GM15510 (cell line): ENCODE results near the gene P2RY12.

Source experiments
- POLR2A ChIP-seq: IDR thresholded peaks from 3 replicates; pipeline ENCODE4 v1.6.1; 2011; ENCODE audit warnings: borderline replicate concordance; ENCODE audit not compliant: insufficient read length; ENCODE audit errors: extremely low read depth

The P2RY12 gene

DNA sequence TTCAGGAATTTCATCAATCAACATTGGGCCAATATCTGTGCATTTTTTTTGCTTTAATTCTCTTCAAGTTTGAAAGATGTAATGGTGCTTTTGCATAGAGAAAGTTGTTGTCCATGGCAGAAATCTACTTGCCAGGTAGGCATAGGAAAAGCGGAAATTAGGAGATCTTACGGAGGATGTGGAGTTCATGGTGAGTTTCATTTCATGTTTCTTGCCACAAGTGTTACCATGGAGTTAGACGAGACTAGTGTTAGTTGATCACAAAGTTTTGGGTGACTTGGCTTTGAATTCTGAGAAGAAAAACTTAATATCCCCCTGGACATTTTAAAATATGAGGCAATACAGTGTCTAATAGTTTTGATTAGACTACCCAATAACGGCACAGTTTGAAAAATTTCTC lies 54.2 kb downstream of the P2RY12 start:
- TF ChIP-seq POLR2A = no peak

GRCh38 chr3:151329363-151329762 lies 55.2 kb downstream of the P2RY12 start, which contains the start of gene P2RY13:
Gene P2RY13 (minus strand): TSS chr3:151329549. CDS start chr3:151329528, 21 bp downstream.
- no peak for TF ChIP-seq POLR2A

- no peak for TF ChIP-seq POLR2A
Observed at GRCh38 chr3:151328298-151328995, 56.1 kb downstream of the P2RY12 start.

GRCh38 chr3:151327571-151328198 lies 56.9 kb downstream of the P2RY12 start:
- TF ChIP-seq POLR2A = no peak

DNA sequence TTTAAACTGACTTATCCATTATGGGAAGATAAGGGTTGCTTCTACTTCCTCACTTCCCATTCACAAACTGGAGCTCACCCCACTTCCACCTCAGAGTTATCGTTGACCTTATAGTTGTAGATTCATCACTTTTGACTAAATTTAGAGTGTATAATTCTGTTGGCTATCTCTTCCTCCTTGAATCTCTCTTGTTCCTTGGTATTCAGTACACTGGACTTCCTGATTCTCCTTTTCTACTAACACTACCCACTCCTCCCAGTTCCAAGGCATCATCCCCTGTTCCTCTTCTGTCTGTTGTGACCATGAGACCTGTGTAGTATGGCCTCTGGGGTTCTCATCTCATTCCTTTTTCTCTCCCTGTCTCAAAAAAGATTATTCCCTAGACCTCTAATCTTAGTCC lies 62.0 kb downstream of the P2RY12 start:
- TF ChIP-seq POLR2A = no peak

GRCh38 chr3:151321526-151321925 lies 63.0 kb downstream of the P2RY12 start:
- TF ChIP-seq POLR2A = no peak

- no peak for TF ChIP-seq POLR2A
Observed at GRCh38 chr3:151320131-151320530, 64.4 kb downstream of the P2RY12 start.

DNA sequence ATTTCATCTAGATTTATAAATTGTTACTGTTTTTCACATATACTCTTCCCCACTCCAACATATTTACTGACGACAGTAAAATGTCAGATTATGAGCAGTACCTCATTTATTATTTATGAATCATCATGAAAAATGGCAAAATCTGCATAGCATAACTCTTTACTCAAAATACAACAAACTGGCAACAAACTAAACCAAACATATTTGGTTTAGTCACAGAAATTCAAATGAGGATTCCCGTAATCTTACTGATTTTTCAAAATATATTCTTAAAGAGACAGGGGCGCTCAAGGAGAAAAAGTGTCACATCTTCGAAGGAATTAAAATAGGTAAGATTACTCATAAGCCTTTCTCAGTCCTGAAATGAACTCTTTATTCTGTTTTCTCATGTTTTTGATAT lies 64.9 kb downstream of the P2RY12 start:
- no peak for TF ChIP-seq POLR2A

GRCh38 chr3:151318991-151319390 lies 65.6 kb downstream of the P2RY12 start:
- no peak for TF ChIP-seq POLR2A

- TF ChIP-seq POLR2A = no peak
Observed at GRCh38 chr3:151318313-151318712, 66.2 kb downstream of the P2RY12 start.

DNA sequence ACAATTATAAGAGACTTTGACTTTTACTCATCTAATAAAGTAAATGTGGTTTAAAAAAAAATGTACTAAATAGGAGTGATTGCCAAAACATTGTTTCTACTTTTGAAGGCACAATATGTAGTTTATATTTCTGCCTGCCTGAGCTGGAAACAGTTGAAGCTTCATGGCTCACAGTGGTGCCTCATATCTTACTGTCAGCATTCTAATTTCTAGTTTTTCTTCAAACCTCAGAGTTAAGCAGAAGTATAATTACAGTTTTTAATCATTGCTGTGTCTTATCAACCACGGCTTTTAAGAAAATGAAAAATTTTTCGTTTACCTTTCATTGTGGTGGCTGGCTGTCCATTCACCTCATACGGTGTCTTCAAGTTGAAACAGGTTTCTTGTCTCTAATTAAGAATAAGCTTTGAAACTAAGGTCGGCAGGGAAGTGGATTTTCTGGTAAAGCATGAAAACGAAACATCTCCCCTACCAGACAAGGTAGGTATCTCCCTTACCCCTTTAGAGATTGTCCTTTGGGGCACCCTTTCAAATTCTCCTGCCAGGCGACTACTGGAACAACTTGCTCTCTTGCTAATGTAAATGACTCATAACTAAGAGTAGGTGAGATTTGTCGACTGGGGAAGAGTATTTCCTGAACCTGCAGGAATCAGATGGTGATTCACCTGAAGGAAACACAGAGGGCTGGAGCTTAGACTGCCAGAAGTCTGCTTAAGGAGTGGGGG lies 68.1 kb downstream of the P2RY12 start, which contains the start of gene GPR87:
Gene GPR87, minus strand, starts transcription at position 554 of the 725 bp plus-strand sequence. CDS start 16,720 bp downstream, outside the sequence.
- TF ChIP-seq POLR2A = no peak

DNA sequence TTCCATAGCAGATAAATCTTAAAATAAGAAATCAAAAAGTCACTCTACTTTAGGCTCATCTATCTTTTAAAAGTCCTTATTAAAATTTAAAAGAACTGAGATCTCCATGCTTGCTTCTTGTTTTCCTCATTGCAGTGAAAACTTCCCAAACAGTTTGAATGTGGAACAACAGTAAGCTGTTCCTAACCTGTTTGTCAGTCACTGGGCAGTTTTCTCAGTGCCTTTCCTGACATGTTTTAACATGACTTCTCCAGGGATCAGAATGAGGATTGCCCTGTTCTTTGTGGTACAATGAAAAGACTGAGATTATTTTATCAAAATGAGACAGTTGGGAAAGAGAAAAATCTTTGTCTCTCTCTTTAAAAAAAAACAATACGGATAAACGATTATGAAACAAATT lies 68.7 kb downstream of the P2RY12 start:
- no peak for TF ChIP-seq POLR2A

- no peak for TF ChIP-seq POLR2A
Observed at GRCh38 chr3:151315136-151315535, 69.4 kb downstream of the P2RY12 start.

DNA sequence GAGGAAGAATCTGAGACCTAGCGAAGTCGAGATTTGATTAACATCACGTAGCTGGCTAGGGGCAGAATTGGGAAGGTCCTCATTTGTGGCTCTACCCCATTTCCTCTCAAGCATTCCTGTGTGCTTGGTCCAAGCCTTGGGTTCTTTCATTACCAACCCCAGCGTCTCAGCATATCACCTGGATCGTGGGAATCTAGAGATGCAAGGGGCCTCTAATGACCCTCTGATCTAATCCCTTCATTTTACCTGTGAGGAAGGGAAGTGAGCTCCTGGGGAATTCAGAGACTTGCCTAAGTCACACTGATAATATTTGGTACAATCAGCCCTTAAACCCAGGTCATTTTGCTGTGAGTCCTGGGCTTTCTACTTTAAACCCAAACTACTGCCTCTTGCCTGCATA lies 70.0 kb downstream of the P2RY12 start:
- no peak for TF ChIP-seq POLR2A

- TF ChIP-seq POLR2A = no peak
Observed at GRCh38 chr3:151314137-151314536, 70.4 kb downstream of the P2RY12 start.

DNA sequence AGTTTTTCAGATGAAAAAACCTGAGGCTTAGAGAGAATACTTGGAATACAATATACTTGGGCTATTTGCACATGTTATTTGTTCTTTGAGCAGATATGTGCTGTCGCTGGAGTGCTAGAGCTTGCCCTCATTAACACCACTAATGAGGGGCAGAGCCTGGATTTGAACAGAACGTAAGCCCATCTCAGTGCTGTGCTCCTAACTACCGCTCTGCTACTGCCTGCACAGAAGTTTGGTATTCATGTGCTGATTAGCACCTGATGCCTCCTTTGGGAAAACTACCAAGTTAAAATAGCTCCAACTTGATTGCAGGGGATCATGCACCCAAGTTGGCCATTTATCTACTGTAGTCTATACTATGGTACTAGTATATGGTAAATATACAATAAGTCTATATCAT lies 71.6 kb downstream of the P2RY12 start:
- TF ChIP-seq POLR2A = no peak

DNA sequence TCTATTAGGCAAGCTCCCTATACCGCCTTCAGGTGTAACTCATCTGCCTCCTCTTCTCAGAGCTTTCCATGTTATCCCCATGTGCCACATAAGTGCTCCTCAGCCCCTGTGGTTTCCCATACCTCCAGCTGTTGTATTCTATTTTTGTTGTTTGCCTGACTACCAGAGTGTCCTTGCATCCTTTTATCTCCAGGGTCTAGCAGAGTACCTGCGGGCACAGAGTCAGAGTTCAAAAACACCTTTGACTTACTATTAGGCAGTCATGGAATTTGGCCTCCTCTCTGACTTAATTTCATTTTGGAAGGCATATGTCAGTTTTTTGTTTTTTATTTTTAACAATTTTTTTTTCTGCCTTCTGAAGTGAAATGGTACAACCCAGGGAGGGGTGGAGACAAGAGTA lies 75.0 kb downstream of the P2RY12 start:
- no peak for TF ChIP-seq POLR2A
